Panc1 (cell line): ENCODE data around the gene IFT57.
"Not testable (repeated sequence)": the region's sequence is repeated elsewhere in the genome, so short reads cannot be mapped to it uniquely, and the experiment has no call there.

Experiments used
- CTCF ChIP-seq: fragments of 450-650 bp; IDR thresholded peaks from 2 replicates; pipeline ENCODE4 v1.5.1; 2017; ENCODE audit warnings: mild to moderate bottlenecking
- REST ChIP-seq, 2 experiments: IDR thresholded peaks; 2 replicates each; pipeline ENCODE4 v1.6.1; 2011 to 2012; ENCODE audit warnings: low read depth in 2 of 2, control low read depth in 1 of 2, low read length in 1 of 2, mild to moderate bottlenecking in 1 of 2, moderate library complexity in 1 of 2; ENCODE audit not compliant: insufficient read depth in 1 of 2

GRCh38 chr3:108268235-108268634 is 46.0 kb upstream of the IFT57 start:
- not testable (repeated sequence) for TF ChIP-seq REST (IDR thresholded peaks at IDR 0.05; ENCODE audit: insufficient read depth in 1 of 2, low read depth in 2 of 2, low read length in 1 of 2); CTCF
